IMR-90 (cell line): ENCODE measurements around the gene SDK1. TPM values are rescaled to one million over a fixed set of nuclear protein-coding genes. Genes with fewer than 3 reads are reported as not detected.
"Not testable (repeated sequence)": the region's sequence is repeated elsewhere in the genome, so short reads cannot be mapped to it uniquely, and the experiment has no call there.

Source experiments
- ATAC-seq: fragments of 200-7000 bp; cut with Tn5 transposase; 2 replicates; pipeline ENCODE4 v1.9.1; 2020; ENCODE audit warnings: low read depth, mild to moderate bottlenecking, moderate library complexity
- BruUV-seq: library from RNA; stranded (reverse); fragments of 400-500 nt; replicated peaks from 2 replicates; lab custom pipeline; 2021; lab: Mats Ljungman, UMichigan
- CTCF ChIA-PET: fragments of 300-600 bp; formaldehyde crosslinking; extraction: SDS; loops from one replicate; lab custom pipeline; 2021; ENCODE audit warnings: antibody characterized with exemption; lab: Yijun Ruan, JAX
- POLR2A ChIA-PET: fragments of 300-600 bp; sonication (Branson Sonifier 250); formaldehyde crosslinking; loops from one replicate; lab custom pipeline; 2022; ENCODE audit warnings: antibody characterized with exemption; ENCODE audit not compliant: unreplicated experiment; lab: Charles Lee
- DNase-seq: peaks from one replicate; pipeline ENCODE4 v3.0.0; 2013
- H2AFZ ChIP-seq: replicated peaks from 2 replicates; pipeline ENCODE3; 2013; ENCODE audit warnings: low read length, mild to moderate bottlenecking; ENCODE audit not compliant: poor library complexity
- H2AK5ac ChIP-seq: 2 replicates; pipeline ENCODE4 v1.6.1; 2013; ENCODE audit warnings: low read depth, low read length, inconsistent platforms
- H2AK9ac ChIP-seq: replicated peaks from 2 replicates; pipeline ENCODE3; 2013; ENCODE audit warnings: mild to moderate bottlenecking, low read depth, low read length, moderate library complexity; ENCODE audit not compliant: poor library complexity
- H2BK120ac ChIP-seq: 2 replicates; pipeline ENCODE4 v1.6.1; 2013; ENCODE audit warnings: low read depth, low read length, inconsistent platforms
- H2BK15ac ChIP-seq: 3 replicates; pipeline ENCODE4 v1.6.1; 2013; ENCODE audit warnings: low read depth, low read length, inconsistent platforms
- H2BK20ac ChIP-seq: 2 replicates; pipeline ENCODE4 v1.6.1; 2013; ENCODE audit warnings: low read depth, mild to moderate bottlenecking, inconsistent platforms, low read length, moderate library complexity
- H2BK5ac ChIP-seq: 2 replicates; pipeline ENCODE4 v1.6.1; 2013; ENCODE audit warnings: mild to moderate bottlenecking, low read depth, low read length, inconsistent platforms; ENCODE audit not compliant: poor library complexity, severe bottlenecking
- H3K14ac ChIP-seq: replicated peaks from 2 replicates; pipeline ENCODE4 v1.6.1; 2013; ENCODE audit warnings: low read depth, low read length, inconsistent platforms
- H3K18ac ChIP-seq: 2 replicates; pipeline ENCODE4 v1.6.1; 2013; ENCODE audit warnings: low read depth, low read length, control low read depth
- H3K23ac ChIP-seq: 2 replicates; pipeline ENCODE4 v1.6.1; 2013; ENCODE audit warnings: low read depth, low read length, inconsistent platforms
- H3K27ac ChIP-seq: 2 replicates; pipeline ENCODE4 v1.5.1; 2013; ENCODE audit warnings: mild to moderate bottlenecking, control low read depth, low read length; ENCODE audit not compliant: insufficient read depth
- H3K27me3 ChIP-seq: 2 replicates; pipeline ENCODE4 v1.6.1; 2013; ENCODE audit warnings: low read length; ENCODE audit not compliant: control insufficient read depth, insufficient read depth
- H3K36me3 ChIP-seq: 2 replicates; pipeline ENCODE4 v1.6.1; 2013; ENCODE audit warnings: low read length, mixed read lengths; ENCODE audit not compliant: control insufficient read depth, insufficient read depth
- H3K4ac ChIP-seq: 2 replicates; pipeline ENCODE4 v1.6.1; 2013; ENCODE audit warnings: low read depth, low read length, inconsistent platforms
- H3K4me1 ChIP-seq: 2 replicates; pipeline ENCODE4 v1.6.1; 2013; ENCODE audit warnings: low read length, mixed read lengths; ENCODE audit not compliant: control insufficient read depth, insufficient read depth
- H3K4me2 ChIP-seq: 2 replicates; pipeline ENCODE4 v1.6.1; 2013; ENCODE audit warnings: low read depth, mild to moderate bottlenecking, control low read depth, low read length, moderate library complexity
- H3K4me3 ChIP-seq: 2 replicates; pipeline ENCODE4 v1.5.1; 2013; ENCODE audit warnings: low read depth, mild to moderate bottlenecking, control low read depth, low read length, moderate library complexity; ENCODE audit not compliant: insufficient read depth
- H3K56ac ChIP-seq: 2 replicates; pipeline ENCODE4 v1.6.1; 2013; ENCODE audit warnings: low read length, inconsistent platforms; ENCODE audit not compliant: insufficient read depth; ENCODE audit errors: extremely low read depth
- H3K79me1 ChIP-seq, 2 experiments: 2 replicates each; pipeline ENCODE4 v1.6.1; 2013; ENCODE audit warnings: low read length in 2 of 2, inconsistent platforms in 1 of 2, low read depth in 1 of 2
- H3K9ac ChIP-seq: 2 replicates; pipeline ENCODE4 v1.6.1; 2013; ENCODE audit warnings: low read depth, low read length, control low read depth
- H3K9me1 ChIP-seq: 2 replicates; pipeline ENCODE4 v1.6.1; 2013; ENCODE audit warnings: low read length, inconsistent platforms; ENCODE audit not compliant: insufficient read depth
- H3K9me3 ChIP-seq: 2 replicates; pipeline ENCODE4 v1.6.1; 2013; ENCODE audit warnings: low read length; ENCODE audit not compliant: control insufficient read depth, insufficient read depth
- H4K20me1 ChIP-seq: 2 replicates; pipeline ENCODE4 v1.6.1; 2013; ENCODE audit warnings: low read length, inconsistent platforms; ENCODE audit not compliant: insufficient read depth
- H4K5ac ChIP-seq: 2 replicates; pipeline ENCODE4 v1.6.1; 2013; ENCODE audit warnings: mild to moderate bottlenecking, low read depth, low read length, control low read depth
- H4K8ac ChIP-seq, 2 experiments: 2 replicates each; pipeline ENCODE4 v1.6.1; 2013; ENCODE audit warnings: low read depth in 2 of 2, low read length in 2 of 2, control low read depth in 1 of 2, inconsistent platforms in 1 of 2
- H4K91ac ChIP-seq: 2 replicates; pipeline ENCODE4 v1.6.1; 2013; ENCODE audit warnings: low read depth, low read length, inconsistent platforms; ENCODE audit not compliant: insufficient read depth
- WGBS, 2 experiments: methylation state at CpG; one replicate each; pipeline versions ENCODE4 v1.1.5 to v1.1.7; 2013; ENCODE audit warnings: missing lambda C conversion rate in 2 of 2; ENCODE audit not compliant: insufficient read length in 1 of 2; ENCODE audit errors: extremely low coverage in 2 of 2; 5-methylcytosine and 5-hydroxymethylcytosine counted together
- dilution Hi-C: fragments of 300-500 bp; cut with HindIII; formaldehyde crosslinking; loops from one replicate; pipeline ENCODE4 v1.14.3; 2018; ENCODE audit warnings: low sequenced_read_pairs; ENCODE audit not compliant: unreplicated experiment
- in situ Hi-C: fragments of 300-500 bp; cut with MboI; formaldehyde crosslinking; loops from 3 replicates; pipeline ENCODE4 v1.14.3; 2019; ENCODE audit warnings: low sequenced_read_pairs, inconsistent platforms, mixed read lengths
- intact Hi-C: fragments of 100-400 bp; cut with micrococcal nuclease; formaldehyde crosslinking; loops from 2 replicates; pipeline ENCODE4 v1.10.0; 2022
- polyA plus RNA-seq, 3 experiments: library from polyadenylated mRNA; depleted of rRNA; stranded (reverse); fragments of >200 nt; gene quantifications; 2 replicates each; pipeline ENCODE4 v1.2.3, GENCODE V29; 2012; ENCODE audit warnings: low replicate concordance in 1 of 3
- total RNA-seq: library from RNA; depleted of rRNA; stranded (reverse); fragments of >200 nt; gene quantifications from 2 replicates; pipeline ENCODE4 v1.2.3, GENCODE V29; 2012

Gene SDK1
- total and polyA plus RNA-seq, 2 of the 4 experiments (the other 2 are of a cell fraction): 1.5 to 1.6 TPM

- in situ Hi-C loops, H2BK120ac ChIP-seq, intact Hi-C loops, H4K91ac ChIP-seq, H3K18ac ChIP-seq, dilution Hi-C loops, H4K8ac ChIP-seq, H2BK5ac ChIP-seq, DNase-seq, ATAC-seq, H2AFZ ChIP-seq, H3K9me1 ChIP-seq, H3K9ac ChIP-seq, H3K4me1 ChIP-seq, H3K79me1 ChIP-seq, H3K4ac ChIP-seq, H3K4me3 ChIP-seq, H3K27ac ChIP-seq, H3K14ac ChIP-seq, H3K36me3 ChIP-seq, H2BK20ac ChIP-seq, H4K5ac ChIP-seq, H2AK5ac ChIP-seq, H3K56ac ChIP-seq, H3K9me3 ChIP-seq, CTCF ChIA-PET, POLR2A ChIA-PET, H2BK15ac ChIP-seq, H3K4me2 ChIP-seq, H3K27me3 ChIP-seq, BruUV-seq, H3K23ac ChIP-seq, H4K20me1 ChIP-seq, H2AK9ac ChIP-seq: not testable (repeated sequence)
- WGBS, 2 experiments: 96% methylated on average over 8 of the region's 25 CpGs; no CpG with 5 or more reads in 1 of the 2 experiments
Observed at GRCh38 chr7:4264206-4264605, 963.2 kb downstream of the SDK1 start.
